ENCODE measurements around the gene MED16. TPM values are rescaled to one million over a fixed set of nuclear protein-coding genes. Genes with fewer than 3 reads are reported as not detected.
A peak's percentile ranks its signal among the peaks of the same experiment; 100 is the strongest.

MED16 gene
- total RNA-seq, 1 experiment from 2014 or later = 25.9 TPM

DNA sequence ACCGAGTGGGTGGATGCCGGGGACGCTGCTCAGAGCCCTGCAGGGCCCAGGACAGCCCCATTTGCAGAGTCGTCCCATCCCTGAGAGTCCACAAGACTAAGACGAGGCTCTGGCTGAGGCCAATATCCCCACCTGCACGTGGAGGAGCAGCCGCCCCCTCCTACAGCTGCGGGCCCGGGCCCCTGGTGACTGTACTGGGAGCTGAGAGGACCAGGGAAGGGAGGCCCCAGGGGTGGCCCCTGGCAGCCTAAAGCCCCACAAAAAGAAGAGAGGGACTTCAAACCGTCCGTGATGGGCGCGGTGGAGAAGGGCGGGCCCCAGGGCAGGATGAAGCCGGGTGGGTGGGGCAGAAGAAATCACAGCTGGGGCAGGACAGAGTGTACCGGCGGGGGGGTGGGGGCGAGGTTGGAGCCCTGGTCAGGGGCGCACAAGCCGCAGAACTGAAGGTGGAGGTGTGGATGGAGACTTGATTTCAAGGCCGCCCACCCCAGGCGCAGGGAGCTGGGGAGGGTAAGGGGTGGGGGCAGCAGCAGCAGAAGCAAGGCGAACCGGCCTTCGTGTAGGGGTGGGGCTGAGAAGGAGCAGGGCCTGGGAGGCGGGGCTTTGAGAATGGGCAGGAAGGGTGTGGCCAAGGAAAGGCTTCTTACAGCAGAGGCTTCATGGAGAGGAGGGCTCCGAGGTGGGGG, 20.6 kb downstream of the MED16 start:
- DNase-seq (ENCODE audit: low read depth) = peak; percentile 90

- peak; percentile 41 for DNase-seq (ENCODE audit: low read depth)
Measured at GRCh38 chr19:871446-872265, 21.3 kb downstream of the MED16 start.

DNA sequence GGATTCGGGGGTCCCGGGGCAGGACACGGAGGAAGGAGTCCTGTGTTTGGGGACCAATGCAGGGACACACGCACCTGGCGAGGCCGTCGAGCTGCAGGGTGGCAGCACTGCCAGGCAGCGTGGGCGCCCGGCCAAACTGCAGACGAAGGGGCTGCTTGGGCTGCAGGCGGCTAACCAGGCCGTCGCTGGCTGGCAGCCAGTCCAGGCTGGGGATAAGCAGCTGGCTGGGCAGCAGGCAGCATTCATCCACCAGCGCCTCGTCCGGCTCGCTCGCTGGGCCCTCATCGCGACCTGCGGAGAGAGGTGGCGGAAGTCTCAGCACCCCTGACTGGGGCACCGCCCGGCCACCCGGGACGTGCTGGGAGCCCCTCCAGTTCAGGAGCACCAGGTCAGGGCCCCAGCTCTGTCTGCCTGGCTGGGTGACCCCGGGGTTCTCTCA, 22.0 kb downstream of the MED16 start:
- DNase-seq (ENCODE audit: low read depth) = no peak

- no peak for DNase-seq (ENCODE audit: low read depth)
Measured at GRCh38 chr19:870314-870713, 22.7 kb downstream of the MED16 start.

- peak; percentile 93 for DNase-seq (ENCODE audit: low read depth)
Measured at GRCh38 chr19:869245-870177, 23.5 kb downstream of the MED16 start.

GRCh38 chr19:868458-869244, 24.3 kb downstream of the MED16 start:
- DNase-seq (ENCODE audit: low read depth) = no peak

DNA sequence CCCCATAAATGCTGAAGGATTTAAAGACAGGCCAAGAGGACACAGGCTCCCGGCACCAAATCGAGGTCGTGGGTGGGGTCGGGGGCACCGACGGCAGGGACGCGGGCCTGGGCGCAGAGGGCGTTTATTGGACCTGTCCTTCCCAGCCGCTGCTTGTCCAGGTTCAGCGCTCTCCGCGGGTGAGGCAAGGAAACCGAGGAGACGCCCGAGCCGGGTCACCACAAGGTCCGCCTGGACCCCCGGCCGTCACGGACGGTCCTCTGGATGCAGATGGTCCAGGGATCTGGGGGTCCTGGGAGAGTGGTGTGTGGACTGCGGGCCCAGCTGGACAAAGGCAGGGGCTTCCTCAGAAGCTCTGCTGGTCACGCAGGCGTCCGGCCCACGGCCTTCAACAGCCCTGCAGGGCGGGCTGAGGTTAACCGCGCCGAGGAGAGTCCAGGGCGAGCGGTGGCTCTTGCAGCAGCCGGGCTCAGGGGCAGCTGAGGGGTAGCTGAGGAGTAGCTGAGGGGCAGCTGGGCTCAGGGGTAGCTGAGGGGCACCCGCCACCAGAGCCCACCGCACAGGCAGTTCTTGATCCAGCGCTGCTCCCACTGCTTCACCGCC, 25.0 kb downstream of the MED16 start:
- no peak for DNase-seq (ENCODE audit: low read depth)

- DNase-seq (ENCODE audit: low read depth) = no peak
Measured at GRCh38 chr19:867301-867793, 25.6 kb downstream of the MED16 start.

GRCh38 chr19:866769-867300, 26.2 kb downstream of the MED16 start:
- DNase-seq (ENCODE audit: low read depth) = no peak

DNA sequence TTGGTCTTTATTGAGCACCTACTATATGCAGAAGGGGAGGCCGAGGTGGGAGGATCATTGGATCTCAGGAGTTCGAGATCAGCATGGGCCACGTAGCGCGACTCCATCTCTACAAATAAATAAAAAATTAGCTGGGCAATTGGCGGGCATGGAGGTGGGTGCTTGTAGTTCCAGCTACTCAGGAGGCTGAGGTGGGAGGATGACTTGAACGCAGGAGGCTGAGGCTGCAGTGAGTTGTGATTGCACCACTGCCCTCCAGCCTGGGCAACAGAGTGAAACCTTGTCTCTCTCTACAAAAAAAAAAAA, 29.7 kb downstream of the MED16 start:
- DNase-seq (ENCODE audit: low read depth) = no peak

DNA sequence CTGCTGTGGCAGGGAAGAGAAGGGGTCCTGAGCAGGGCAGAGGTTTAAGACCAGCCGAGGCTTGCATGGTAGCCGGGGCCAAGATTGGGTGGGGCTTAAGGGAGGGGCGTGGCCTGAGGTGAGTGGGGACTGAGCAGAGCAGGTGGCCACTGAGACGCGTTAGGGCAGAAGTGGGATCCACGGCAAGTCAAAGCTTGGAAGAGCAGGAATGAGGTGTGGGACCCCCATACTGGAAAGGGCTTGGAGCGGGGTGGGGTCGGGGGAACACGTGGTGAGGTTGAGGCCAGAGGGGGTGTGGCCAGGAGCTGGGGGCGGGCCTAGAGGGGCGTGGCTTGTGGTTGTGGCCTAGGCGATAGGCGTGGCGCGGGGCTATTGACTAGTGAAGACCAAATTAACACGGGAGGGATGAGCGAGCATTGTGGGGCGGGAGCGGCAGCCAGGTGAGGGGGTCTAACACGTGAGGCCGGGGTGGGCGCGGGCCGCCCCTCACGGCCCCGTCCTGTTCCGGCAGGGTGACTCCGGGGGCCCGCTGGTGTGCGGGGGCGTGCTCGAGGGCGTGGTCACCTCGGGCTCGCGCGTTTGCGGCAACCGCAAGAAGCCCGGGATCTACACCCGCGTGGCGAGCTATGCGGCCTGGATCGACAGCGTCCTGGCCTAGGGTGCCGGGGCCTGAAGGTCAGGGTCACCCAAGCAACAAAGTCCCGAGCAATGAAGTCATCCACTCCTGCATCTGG, 30.2 kb downstream of the MED16 start:
- DNase-seq (ENCODE audit: low read depth) = peak; percentile 81

- peak; percentile 83 for DNase-seq (ENCODE audit: low read depth)
Measured at GRCh38 chr19:861756-862580, 31.0 kb downstream of the MED16 start.

DNA sequence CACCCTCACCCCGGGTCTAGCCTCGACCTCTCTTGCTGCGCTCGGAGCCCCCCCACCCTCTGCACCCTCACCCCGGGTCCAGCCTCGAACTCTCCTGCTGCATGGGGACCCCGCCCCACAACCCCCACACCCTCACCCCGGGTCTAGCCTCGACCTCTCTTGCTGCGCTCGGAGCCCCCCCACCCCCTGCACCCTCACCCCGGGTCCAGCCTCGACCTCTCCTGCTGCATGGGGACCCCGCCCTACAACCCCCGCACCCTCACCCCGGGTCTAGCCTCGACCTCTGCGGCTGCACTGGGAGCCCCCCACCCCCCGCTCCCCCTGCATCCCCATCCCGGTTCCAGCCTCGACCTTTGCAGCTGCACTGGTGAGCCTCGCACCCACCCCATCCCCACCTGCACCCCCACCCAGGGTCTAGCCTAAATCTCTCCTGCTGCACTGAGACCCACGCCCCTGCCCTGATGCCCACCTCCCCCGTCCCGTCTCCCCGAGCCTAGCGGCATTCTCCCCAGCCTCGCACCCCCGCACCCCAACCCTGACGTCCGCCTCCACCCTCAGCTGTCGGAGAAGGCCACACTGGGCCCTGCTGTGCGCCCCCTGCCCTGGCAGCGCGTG, 31.7 kb downstream of the MED16 start:
- no peak for DNase-seq (ENCODE audit: low read depth)

GRCh38 chr19:858868-859843, 33.8 kb downstream of the MED16 start, which contains the start of gene CFD:
CFD (plus strand) TSS chr19:859664; CDS start chr19:859690, 26 bp downstream.
- peak; percentile 47 for DNase-seq (ENCODE audit: low read depth)

GRCh38 chr19:858284-858683, 34.7 kb downstream of the MED16 start:
- no peak for DNase-seq (ENCODE audit: low read depth)

DNA sequence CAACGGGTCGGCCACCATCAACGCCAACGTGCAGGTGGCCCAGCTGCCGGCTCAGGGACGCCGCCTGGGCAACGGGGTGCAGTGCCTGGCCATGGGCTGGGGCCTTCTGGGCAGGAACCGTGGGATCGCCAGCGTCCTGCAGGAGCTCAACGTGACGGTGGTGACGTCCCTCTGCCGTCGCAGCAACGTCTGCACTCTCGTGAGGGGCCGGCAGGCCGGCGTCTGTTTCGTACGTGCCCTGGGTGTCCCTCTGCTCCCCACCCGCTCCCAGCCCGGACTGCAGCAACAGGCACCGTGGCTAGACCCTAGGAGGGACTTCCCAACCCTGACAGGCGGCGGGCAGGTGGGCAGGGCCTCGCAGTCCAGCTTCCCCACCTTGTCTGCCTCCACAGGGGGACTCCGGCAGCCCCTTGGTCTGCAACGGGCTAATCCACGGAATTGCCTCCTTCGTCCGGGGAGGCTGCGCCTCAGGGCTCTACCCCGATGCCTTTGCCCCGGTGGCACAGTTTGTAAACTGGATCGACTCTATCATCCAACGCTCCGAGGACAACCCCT, 37.3 kb downstream of the MED16 start:
- DNase-seq (ENCODE audit: low read depth) = no peak

GRCh38 chr19:855142-855541, 37.8 kb downstream of the MED16 start:
- no peak for DNase-seq (ENCODE audit: low read depth)
